Activated CD4-positive, alpha-beta memory T cell treated with anti-CD3 and anti-CD28 coated beads, Interleukin-2, amount 10 ng/mL, durations not matched to agents 7 days and 5 days (primary cell): ENCODE data around the gene MT2A. TPM values are rescaled to one million over a fixed set of nuclear protein-coding genes. Genes with fewer than 3 reads are reported as not detected.
A peak's percentile ranks its signal among the peaks of the same experiment; 100 is the strongest.

Experiments used
- CTCF ChIA-PET: fragments of 350-600 bp; sonication (Branson Sonifier 250); formaldehyde crosslinking; loops from one replicate; lab custom pipeline; 2021; ENCODE audit warnings: antibody characterized with exemption, inconsistent platforms; lab: Charles Lee
- POLR2A ChIA-PET: fragments of 350-600 bp; sonication (Branson Sonifier 250); formaldehyde crosslinking; loops from one replicate; lab custom pipeline; 2021; ENCODE audit warnings: antibody characterized with exemption; lab: Charles Lee
- DNase-seq: peaks from one replicate; pipeline ENCODE4 v3.0.0-alpha.2; 2020
- H3K27ac Mint-ChIP-seq: one replicate; pipeline ENCODE4 v1.8.0; 2021; ENCODE audit warnings: mild to moderate bottlenecking, mixed read lengths
- H3K27me3 Mint-ChIP-seq: one replicate; pipeline ENCODE4 v1.8.0; 2021; ENCODE audit warnings: mixed read lengths
- H3K36me3 Mint-ChIP-seq: one replicate; pipeline ENCODE4 v1.8.0; 2021; ENCODE audit warnings: low read depth, mixed read lengths
- H3K4me1 Mint-ChIP-seq: one replicate; pipeline ENCODE4 v1.8.0; 2021; ENCODE audit warnings: mixed read lengths
- H3K4me3 Mint-ChIP-seq: one replicate; pipeline ENCODE4 v1.8.0; 2021; ENCODE audit warnings: mild to moderate bottlenecking, mixed read lengths
- H3K9me3 Mint-ChIP-seq: one replicate; pipeline ENCODE4 v1.8.0; 2021; ENCODE audit warnings: mixed read lengths
- total RNA-seq, 2 experiments: library from RNA; stranded (reverse); gene quantifications; one replicate each; pipeline ENCODE4 v1.2.3, GENCODE V29; 2021

The MT2A gene
- total RNA-seq, 2 experiments from 2014 or later, result 47.9 to 51.4 TPM

- peaks cover 14% of the 10 kb centered on the region for H3K4me1 Mint-ChIP-seq
- H3K9me3 Mint-ChIP-seq, result no peaks in the 10 kb centered on the region
- ChIA-PET POLR2A (interaction anchor here (0.6 to 4.8 kb wide), 15 partner anchors 9 to 560 kb away, joined by 3 to 96 read pairs (median 5); partner anchors contain the start of genes MT1A, MT1X, MT2A and PSME3IP1), CTCF (interaction anchor here (0.6 to 3.7 kb wide), 12 partner anchors 10 to 77 kb away, joined by 3 to 19 read pairs (median 4); partner anchors contain the start of genes MT1X and MT2A)
- H3K27me3 Mint-ChIP-seq, result peaks cover 43% of the 10 kb centered on the region
- DNase-seq, result peak; percentile 61
- peak within 1 kb of the TSS; percentile 58 for H3K27ac Mint-ChIP-seq
- H3K36me3 Mint-ChIP-seq, result no peaks in the 10 kb centered on the region
- peak within 1 kb of the TSS; percentile 80 for H3K4me3 Mint-ChIP-seq
Measured at GRCh38 chr16:56625140-56625942, 17.0 kb downstream of the MT2A start, which contains the start of gene MT1E. Gene MT1E, plus strand, starts transcription at chr16:56625781. Its CDS starts 71 bp downstream, at chr16:56625852.

GRCh38 chr16:56625943-56626654 is 17.7 kb downstream of the MT2A start:
- H3K27ac Mint-ChIP-seq, result peak overlapping the region; percentile 56
- no peaks in the 10 kb centered on the region for H3K9me3 Mint-ChIP-seq
- peaks cover 51% of the 10 kb centered on the region for H3K27me3 Mint-ChIP-seq
- H3K4me1 Mint-ChIP-seq, result peaks cover 14% of the 10 kb centered on the region
- no peak for DNase-seq
- peak overlapping the region; percentile 72 for H3K4me3 Mint-ChIP-seq
- ChIA-PET POLR2A (interaction anchor here (0.7 to 4.8 kb wide), 15 partner anchors 9 to 559 kb away, joined by 3 to 96 read pairs (median 5); partner anchors contain the start of genes MT1A, MT1X, MT2A and PSME3IP1), CTCF (interaction anchor here (0.8 to 3.7 kb wide), 11 partner anchors 12 to 76 kb away, joined by 3 to 19 read pairs (median 4); partner anchors contain the start of gene MT2A)
- no peaks in the 10 kb centered on the region for H3K36me3 Mint-ChIP-seq

- ChIA-PET POLR2A (interaction anchor here (0.7 to 4.8 kb wide), 5 partner anchors 10 to 56 kb away, joined by 3 to 96 read pairs (median 12); partner anchors contain the start of genes MT1X and MT2A), CTCF (interaction anchor here (1.0 to 3.7 kb wide), 2 partner anchors 17 to 76 kb away, joined by 3 to 19 read pairs; no protein-coding TSS in a partner anchor)
- H3K27me3 Mint-ChIP-seq, result peaks cover 56% of the 10 kb centered on the region
- H3K4me3 Mint-ChIP-seq, result no peak overlapping the region
- H3K36me3 Mint-ChIP-seq, result no peaks in the 10 kb centered on the region
- no peak for DNase-seq
- no peaks in the 10 kb centered on the region for H3K9me3 Mint-ChIP-seq
- H3K4me1 Mint-ChIP-seq, result peaks cover 14% of the 10 kb centered on the region
- no peak overlapping the region for H3K27ac Mint-ChIP-seq
Measured at GRCh38 chr16:56626685-56627084, 18.3 kb downstream of the MT2A start.

DNA sequence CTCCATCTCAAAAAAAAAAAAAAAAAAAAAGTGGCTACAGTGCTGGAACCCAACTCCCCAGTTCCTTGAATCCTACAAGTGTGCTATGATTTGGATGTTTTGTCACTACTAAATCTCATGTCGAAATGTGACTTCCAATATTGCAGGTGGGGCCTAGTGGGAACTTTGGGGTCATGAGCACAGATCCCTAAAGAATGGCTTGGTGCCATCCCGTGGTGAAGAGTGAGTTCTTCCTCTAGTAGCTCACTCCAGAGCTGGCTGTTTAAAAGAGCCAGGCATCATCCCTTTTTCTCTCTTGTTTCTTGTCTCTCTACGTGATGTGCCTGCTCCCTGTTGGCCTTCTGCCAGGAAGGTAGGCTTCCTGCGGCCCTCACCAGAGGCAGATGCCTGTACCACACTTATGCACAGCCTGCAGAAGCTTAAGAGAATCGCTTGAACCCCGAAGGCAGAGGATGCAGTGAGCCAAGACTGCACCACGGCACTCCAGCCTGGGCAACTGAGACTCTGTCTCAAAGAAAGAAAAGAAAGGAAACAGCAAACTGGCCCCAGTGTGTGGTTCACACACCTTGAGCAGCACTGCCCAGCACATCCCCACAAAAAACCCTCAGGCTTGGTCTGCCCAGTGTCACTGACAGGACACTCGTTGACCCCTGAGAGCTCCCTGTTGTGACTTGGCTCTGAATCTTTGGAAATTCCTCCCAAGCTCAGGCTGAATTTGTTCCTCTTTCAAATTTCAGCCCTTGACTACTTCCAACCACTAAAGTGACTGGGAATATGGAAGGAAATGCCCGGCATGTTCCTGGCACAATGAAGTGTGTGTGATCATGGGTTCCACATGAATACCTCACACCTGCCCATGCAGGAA is 20.3 kb downstream of the MT2A start:
- DNase-seq, result no peak
- Mint-ChIP-seq H3K9me3 (no peaks in the 10 kb centered on the region), H3K4me1 (peaks cover 22% of the 10 kb centered on the region), H3K27me3 (peaks cover 66% of the 10 kb centered on the region), H3K36me3 (no peaks in the 10 kb centered on the region), H3K27ac (no peak overlapping the region), H3K4me3 (no peak overlapping the region)
- ChIA-PET POLR2A (no interaction called here), CTCF (no interaction called here)

DNA sequence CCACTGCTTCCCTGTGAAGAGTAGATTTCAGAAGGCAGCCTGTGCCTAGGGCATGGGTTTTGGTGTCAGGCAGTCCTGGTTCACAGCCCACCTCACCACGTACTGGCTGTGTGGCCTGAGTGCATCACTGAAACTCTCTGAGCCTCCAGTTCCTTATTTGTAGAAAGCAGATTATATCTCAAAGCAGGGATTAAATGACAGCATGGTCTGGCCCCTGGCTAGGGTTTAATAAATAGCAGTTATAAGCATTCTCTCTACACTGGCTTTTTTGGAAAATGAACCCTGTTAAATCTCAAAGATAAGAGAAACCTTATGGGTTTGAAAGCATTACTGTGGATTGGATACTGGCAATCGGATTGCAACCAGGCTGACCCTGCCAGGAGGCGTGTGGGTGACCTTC is 21.1 kb downstream of the MT2A start:
- H3K27me3 Mint-ChIP-seq, result peaks cover 71% of the 10 kb centered on the region
- ChIA-PET POLR2A (interaction anchor here (2.3 to 2.5 kb wide), 2 partner anchors 12 to 53 kb away, joined by 5 to 9 read pairs; partner anchors contain the start of gene MT1X), CTCF (interaction anchor here (0.9 to 1.4 kb wide), 2 partner anchors 17 to 72 kb away, joined by 3 to 6 read pairs; no protein-coding TSS in a partner anchor)
- no peaks in the 10 kb centered on the region for H3K36me3 Mint-ChIP-seq
- H3K4me1 Mint-ChIP-seq, result peaks cover 20% of the 10 kb centered on the region
- no peak for DNase-seq
- H3K27ac Mint-ChIP-seq, result no peak overlapping the region
- no peak overlapping the region for H3K4me3 Mint-ChIP-seq
- H3K9me3 Mint-ChIP-seq, result no peaks in the 10 kb centered on the region

DNA sequence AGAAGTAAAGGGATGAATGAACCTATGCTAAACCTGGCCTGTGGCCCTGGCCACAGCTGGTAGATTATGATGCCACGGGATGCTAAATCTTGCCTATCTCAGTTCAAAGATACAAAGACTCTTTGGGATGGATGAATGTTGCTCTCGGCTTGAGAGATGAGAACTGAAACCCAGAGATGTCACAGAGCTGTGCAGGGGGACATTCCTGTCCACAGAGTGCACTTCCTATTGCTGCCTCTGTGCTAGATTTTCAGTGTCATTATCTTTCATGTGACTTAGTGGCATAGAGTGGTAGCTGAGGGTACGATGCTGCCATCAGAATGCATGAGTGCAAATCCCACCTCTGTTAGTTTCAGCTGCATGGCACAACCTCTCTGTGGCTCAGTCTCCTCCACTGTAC is 21.8 kb downstream of the MT2A start:
- ChIA-PET POLR2A (interaction anchor here (2.3 to 2.5 kb wide), 2 partner anchors 13 to 52 kb away, joined by 5 to 9 read pairs; partner anchors contain the start of gene MT1X), CTCF (interaction anchor here (0.9 to 1.4 kb wide), 2 partner anchors 17 to 72 kb away, joined by 3 to 6 read pairs; no protein-coding TSS in a partner anchor)
- Mint-ChIP-seq H3K27me3 (peaks cover 73% of the 10 kb centered on the region), H3K9me3 (no peaks in the 10 kb centered on the region), H3K4me3 (no peak overlapping the region), H3K27ac (no peak overlapping the region), H3K36me3 (no peaks in the 10 kb centered on the region), H3K4me1 (peaks cover 21% of the 10 kb centered on the region)
- no peak for DNase-seq

DNA sequence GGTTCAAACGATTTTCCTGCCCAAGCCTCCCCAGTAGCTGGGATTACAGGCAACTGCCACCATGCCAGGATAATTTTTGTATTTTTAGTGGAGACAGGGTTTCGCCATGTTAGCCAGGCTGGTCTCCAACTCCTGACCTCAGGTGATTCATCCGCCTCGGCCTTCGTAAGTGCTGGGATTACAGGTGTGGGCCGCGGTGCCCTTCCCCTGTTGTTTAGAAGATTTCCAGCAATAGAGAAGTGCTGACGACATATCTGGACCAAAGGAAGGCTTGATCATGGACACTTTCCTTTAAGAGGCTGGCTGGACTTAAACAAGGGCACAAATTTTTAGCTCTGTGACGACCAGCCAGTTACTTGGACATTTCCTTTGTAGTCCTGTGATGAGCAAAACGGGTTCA is 22.8 kb downstream of the MT2A start:
- no peak for DNase-seq
- ChIA-PET POLR2A (interaction anchor here (2.3 to 2.5 kb wide), 2 partner anchors 14 to 51 kb away, joined by 5 to 9 read pairs; partner anchors contain the start of gene MT1X), CTCF (interaction anchor here (1.4 to 1.7 kb wide), 2 partner anchors 13 to 71 kb away, joined by 6 read pairs; no protein-coding TSS in a partner anchor)
- Mint-ChIP-seq H3K36me3 (no peaks in the 10 kb centered on the region), H3K4me3 (no peak overlapping the region), H3K27ac (no peak overlapping the region), H3K9me3 (no peaks in the 10 kb centered on the region), H3K27me3 (peaks cover 73% of the 10 kb centered on the region), H3K4me1 (peaks cover 20% of the 10 kb centered on the region)

DNA sequence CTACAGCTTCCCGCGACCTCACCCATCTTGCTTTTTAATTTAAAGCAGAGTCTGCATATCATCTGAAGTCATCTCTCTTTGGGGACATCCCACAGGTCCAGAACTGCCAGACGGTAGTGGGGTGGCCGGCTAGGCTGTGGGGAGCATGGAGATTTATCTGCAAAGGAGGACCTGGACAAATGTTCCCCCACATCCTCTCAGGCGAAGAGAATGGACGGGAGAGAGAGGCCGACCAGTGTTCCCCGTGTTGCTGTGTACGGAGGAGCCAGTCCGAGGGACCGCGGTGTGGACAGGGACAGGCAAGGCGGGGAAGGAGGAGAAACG is 23.4 kb downstream of the MT2A start:
- CTCF ChIA-PET, result interaction anchor here (1.7 kb wide), 1 partner anchor 12 kb away, joined by 6 read pairs; no protein-coding TSS in a partner anchor
- no peaks in the 10 kb centered on the region for H3K36me3 Mint-ChIP-seq
- no peak for DNase-seq
- H3K4me3 Mint-ChIP-seq, result peak overlapping the region; percentile 30
- H3K4me1 Mint-ChIP-seq, result peaks cover 26% of the 10 kb centered on the region
- H3K9me3 Mint-ChIP-seq, result no peaks in the 10 kb centered on the region
- H3K27ac Mint-ChIP-seq, result no peak overlapping the region
- H3K27me3 Mint-ChIP-seq, result peaks cover 74% of the 10 kb centered on the region
- POLR2A ChIA-PET, result interaction anchor here (2.3 to 2.5 kb wide), 2 partner anchors 15 to 51 kb away, joined by 5 to 9 read pairs; partner anchors contain the start of gene MT1X

DNA sequence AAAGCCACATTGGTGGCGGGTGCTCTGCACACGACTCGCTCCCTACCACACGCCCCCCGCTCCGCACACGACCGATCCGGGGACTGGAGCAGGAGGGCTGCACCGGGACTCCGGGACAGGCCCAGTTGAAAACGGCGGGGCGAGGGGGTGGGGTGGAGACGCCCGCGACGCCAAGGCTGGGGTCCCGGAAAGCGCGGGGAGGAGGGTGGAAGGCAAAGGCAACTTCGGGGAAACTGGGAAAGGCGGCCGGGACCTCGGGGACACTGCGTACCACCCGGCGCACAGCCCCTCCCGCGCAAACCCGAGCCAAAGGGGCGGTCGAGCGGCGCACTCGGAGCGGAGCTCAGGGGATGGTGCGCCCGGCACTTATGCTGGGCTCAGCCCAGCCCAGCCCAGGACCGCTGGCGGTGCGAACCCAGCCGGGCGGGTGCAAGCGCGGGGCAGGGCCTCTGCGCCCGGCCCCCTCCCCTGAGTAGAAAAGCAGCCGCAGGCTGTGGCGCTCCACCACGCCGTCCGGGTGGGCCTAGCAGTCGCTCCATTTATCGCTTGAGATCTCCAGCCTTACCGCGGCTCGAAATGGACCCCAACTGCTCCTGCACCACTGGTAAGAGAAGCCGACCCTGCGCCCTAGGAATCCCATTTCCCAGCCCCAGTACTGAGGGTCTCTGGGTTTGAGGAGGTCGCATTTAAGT is 23.9 kb downstream of the MT2A start, which contains the start of gene MT1M:
TSS of gene MT1M (plus strand) at position 504 of the 692 bp plus-strand sequence. CDS start at position 577, 73 bp downstream.
- POLR2A ChIA-PET, result interaction anchor here (2.5 kb wide), 1 partner anchor 15 kb away, joined by 5 read pairs; no protein-coding TSS in a partner anchor
- no peaks in the 10 kb centered on the region for H3K9me3 Mint-ChIP-seq
- DNase-seq, result no peak
- peaks cover 27% of the 10 kb centered on the region for H3K4me1 Mint-ChIP-seq
- no peaks in the 10 kb centered on the region for H3K36me3 Mint-ChIP-seq
- CTCF ChIA-PET, result interaction anchor here (1.7 kb wide), 1 partner anchor 11 kb away, joined by 6 read pairs; no protein-coding TSS in a partner anchor
- no peak within 1 kb of the TSS for H3K27ac Mint-ChIP-seq
- peaks cover 74% of the 10 kb centered on the region for H3K27me3 Mint-ChIP-seq
- peak within 1 kb of the TSS; percentile 30 for H3K4me3 Mint-ChIP-seq

DNA sequence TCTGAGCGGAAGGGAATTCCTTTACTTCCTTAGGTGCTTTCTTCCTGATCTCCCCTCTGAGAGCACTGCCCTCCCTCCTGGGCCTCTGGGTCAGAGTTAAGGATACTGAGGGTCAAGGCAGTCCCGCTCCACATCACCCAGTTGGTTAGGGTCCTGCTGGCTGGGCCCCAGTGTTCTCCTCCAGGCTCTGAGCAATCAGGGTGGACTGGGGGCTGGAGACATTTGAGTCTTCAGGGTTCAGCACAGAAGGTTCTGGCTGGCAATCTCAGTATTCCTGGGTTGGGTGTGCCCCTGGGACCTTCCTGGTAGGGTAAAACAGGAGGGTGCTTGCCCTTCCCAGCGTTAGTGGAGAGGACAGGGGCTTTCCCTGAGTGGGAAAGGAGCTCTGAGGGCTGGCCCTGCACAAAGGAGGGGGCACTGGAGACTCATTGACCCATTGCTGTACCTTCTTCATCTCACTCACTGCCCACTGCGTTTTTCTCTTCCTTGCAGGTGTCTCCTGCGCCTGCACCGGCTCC is 24.5 kb downstream of the MT2A start:
- Mint-ChIP-seq H3K4me3 (no peak overlapping the region), H3K9me3 (no peaks in the 10 kb centered on the region), H3K4me1 (peaks cover 32% of the 10 kb centered on the region), H3K36me3 (no peaks in the 10 kb centered on the region), H3K27me3 (peaks cover 80% of the 10 kb centered on the region), H3K27ac (no peak overlapping the region)
- POLR2A ChIA-PET, result no interaction called here
- DNase-seq, result no peak
- CTCF ChIA-PET, result interaction anchor here (1.0 kb wide), 1 partner anchor 11 kb away, joined by 3 read pairs; no protein-coding TSS in a partner anchor

- ChIA-PET CTCF (interaction anchor here (1.0 kb wide), 1 partner anchor 10 kb away, joined by 3 read pairs; no protein-coding TSS in a partner anchor), POLR2A (interaction anchor here (1.2 kb wide), 1 partner anchor 49 kb away, joined by 5 read pairs; the partner anchor contains the start of gene MT1X)
- Mint-ChIP-seq H3K36me3 (no peaks in the 10 kb centered on the region), H3K4me1 (peaks cover 35% of the 10 kb centered on the region), H3K4me3 (no peak overlapping the region), H3K9me3 (no peaks in the 10 kb centered on the region), H3K27me3 (peaks cover 83% of the 10 kb centered on the region), H3K27ac (no peak overlapping the region)
- no peak for DNase-seq
Measured at GRCh38 chr16:56633535-56633934, 25.2 kb downstream of the MT2A start.
